GM12873 (cell line): ENCODE results near the gene ITGB3BP.

Experiments
- TF ChIP-seq, protein P1 (sequence below): IDR thresholded peaks from 2 replicates; pipeline ENCODE4 v1.5.1; 2012; ENCODE audit warnings: low read depth, mild to moderate bottlenecking, moderate library complexity, low read length, control low read depth; ENCODE audit not compliant: insufficient read depth; ENCODE audit errors: missing control alignments

Gene ITGB3BP

GRCh38 chr1:63418101-63418500 lies 104.9 kb downstream of the ITGB3BP start:
- TF ChIP-seq, protein P1, sequence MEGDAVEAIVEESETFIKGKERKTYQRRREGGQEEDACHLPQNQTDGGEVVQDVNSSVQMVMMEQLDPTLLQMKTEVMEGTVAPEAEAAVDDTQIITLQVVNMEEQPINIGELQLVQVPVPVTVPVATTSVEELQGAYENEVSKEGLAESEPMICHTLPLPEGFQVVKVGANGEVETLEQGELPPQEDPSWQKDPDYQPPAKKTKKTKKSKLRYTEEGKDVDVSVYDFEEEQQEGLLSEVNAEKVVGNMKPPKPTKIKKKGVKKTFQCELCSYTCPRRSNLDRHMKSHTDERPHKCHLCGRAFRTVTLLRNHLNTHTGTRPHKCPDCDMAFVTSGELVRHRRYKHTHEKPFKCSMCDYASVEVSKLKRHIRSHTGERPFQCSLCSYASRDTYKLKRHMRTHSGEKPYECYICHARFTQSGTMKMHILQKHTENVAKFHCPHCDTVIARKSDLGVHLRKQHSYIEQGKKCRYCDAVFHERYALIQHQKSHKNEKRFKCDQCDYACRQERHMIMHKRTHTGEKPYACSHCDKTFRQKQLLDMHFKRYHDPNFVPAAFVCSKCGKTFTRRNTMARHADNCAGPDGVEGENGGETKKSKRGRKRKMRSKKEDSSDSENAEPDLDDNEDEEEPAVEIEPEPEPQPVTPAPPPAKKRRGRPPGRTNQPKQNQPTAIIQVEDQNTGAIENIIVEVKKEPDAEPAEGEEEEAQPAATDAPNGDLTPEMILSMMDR: no peak

- TF ChIP-seq, protein P1: no peak
These were observed 108.2 kb downstream of the ITGB3BP start for GRCh38 chr1:63414691-63415365.

DNA sequence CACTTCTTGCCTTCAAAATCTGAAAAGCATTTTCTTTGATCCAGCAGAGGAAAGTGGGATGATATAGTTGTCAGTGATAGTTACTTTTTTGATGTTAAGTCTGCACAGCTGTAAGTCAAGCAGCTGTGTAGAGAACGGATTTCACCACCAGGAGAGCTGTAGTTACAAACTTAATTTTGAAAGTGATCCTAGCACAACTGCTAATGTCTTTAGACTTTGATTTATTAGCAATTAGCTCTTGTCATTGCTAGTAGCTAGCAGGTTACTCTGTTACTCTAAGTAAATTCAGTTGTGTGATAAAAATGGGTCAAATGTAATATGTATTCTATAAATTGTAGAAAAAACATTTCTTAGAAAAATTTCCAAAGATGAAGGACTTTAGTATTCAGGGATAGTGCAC lies 109.6 kb downstream of the ITGB3BP start:
- TF ChIP-seq, protein P1: no peak

- TF ChIP-seq, protein P1: no peak
These were observed 112.0 kb downstream of the ITGB3BP start for GRCh38 chr1:63411066-63411465.

GRCh38 chr1:63408331-63408730 lies 114.7 kb downstream of the ITGB3BP start:
- TF ChIP-seq, protein P1: no peak

DNA sequence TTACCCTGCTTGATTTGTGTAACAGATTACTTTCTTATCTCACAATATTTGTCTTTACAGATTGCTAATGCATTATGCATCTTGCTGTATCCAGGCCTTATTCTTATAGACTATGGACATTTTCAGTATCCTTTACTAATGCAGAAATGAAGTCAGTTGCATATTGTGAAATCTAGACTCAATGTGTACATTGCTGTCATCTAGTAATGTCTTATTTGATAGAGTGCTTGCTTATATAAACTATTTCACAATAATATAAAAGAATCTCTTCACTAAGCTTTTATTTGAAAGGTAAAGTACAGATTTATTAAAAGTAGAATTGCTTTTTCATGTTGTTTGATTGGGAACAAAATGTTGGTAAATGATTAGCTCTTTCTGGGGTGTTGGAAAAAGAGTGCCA lies 116.0 kb downstream of the ITGB3BP start:
- TF ChIP-seq, protein P1: no peak

GRCh38 chr1:63405987-63406386 lies 117.0 kb downstream of the ITGB3BP start:
- TF ChIP-seq, protein P1: no peak
